ENCODE measurements around the gene EPS8L3. TPM values are rescaled to one million over a fixed set of nuclear protein-coding genes. Genes with fewer than 3 reads are reported as not detected.

The EPS8L3 gene
- total and polyA plus RNA-seq, 9 of the 15 experiments (the other 6 are each of a cell fraction or from before 2014, with no cell fraction given): 0.09 to 0.42 (median 0.14) TPM; not detected in 5

GRCh38 chr1:109784551-109785252, 21.0 kb upstream of the EPS8L3 start:
- TF ChIP-seq DNMT1 (IDR thresholded peaks at IDR 0.05) (no peak), ZNF12 (CRISPR knock-in tag; IDR thresholded peaks at IDR 0.05) (no peak), TFAP4 (CRISPR knock-in tag; IDR thresholded peaks at IDR 0.05; ENCODE audit: borderline replicate concordance) (no peak)
- Histone ChIP-seq H3K9me3 (replicated peaks; ENCODE audit: control insufficient read depth, insufficient read depth, low read depth, low read length) (no peaks in the 10 kb centered on the region; the same call in none of the 2 replicates), H3K4me2 (ENCODE audit: insufficient read depth, low read length) (no peak overlapping the region), H2AFZ (ENCODE audit: low read depth, low read length) (no peak overlapping the region; the same call in 1 of the 2 replicates), H4K20me1 (replicated peaks; ENCODE audit: control insufficient read depth, insufficient read depth, low read length) (no peaks in the 10 kb centered on the region), H3K27me3 (ENCODE audit: control insufficient read depth in 2 of 2, insufficient read depth in 2 of 2, low read length in 2 of 2) (no peaks in the 10 kb centered on the region), H3K4me3 (no peak overlapping the region), H3K9ac (ENCODE audit: insufficient read depth in 1 of 2, low read depth in 2 of 2, low read length in 2 of 2) (0 out of 4 replicates have a peak overlapping the region, but pooled peaks of 1 of the 2 experiments have one; percentile 35), H3K9me1 (ENCODE audit: control insufficient read depth, insufficient read depth, low read length) (no peaks in the 10 kb centered on the region), H3K4me1 (replicated peaks in 1 of 2; ENCODE audit: control insufficient read depth in 2 of 2, insufficient read depth in 2 of 2, low read length in 2 of 2) (peaks cover 18 to 25% of the 10 kb centered on the region in 2 experiments), H3K27ac (ENCODE audit: extremely low read depth, low read depth, low read length) (no peak overlapping the region), H3K36me3 (ENCODE audit: control insufficient read depth, insufficient read depth, low read length) (no peaks in the 10 kb centered on the region), H3K79me2 (ENCODE audit: control insufficient read depth, insufficient read depth, low read length) (no peaks in the 10 kb centered on the region)
- no TSS peak for BruUV-seq (replicated peaks)
- WGBS (ENCODE audit: insufficient coverage, low coverage, missing lambda C conversion rate): 67% methylated on average over 5 of the region's 5 CpGs
- DNase-seq (ENCODE audit: extremely low read depth in 1 of 4, low spot score in 3 of 4) (no peak), FAIRE-seq (no peak), ATAC-seq (no peak)
- CTCF ChIA-PET (ENCODE audit: low intra/inter-chr PET ratio): no interaction called here
- intact Hi-C loops (cut with micrococcal nuclease): no loop called here
- POLR2A ChIA-PET: interaction anchor here (0.6 to 1.7 kb wide), 9 partner anchors 8 to 219 kb away, joined by 3 to 5 read pairs (median 3); no protein-coding TSS in a partner anchor
- in situ Hi-C loops (cut with MboI): no loop called here
